ENCODE data around the gene TBC1D9. TPM values are rescaled to one million over a fixed set of nuclear protein-coding genes. Genes with fewer than 3 reads are reported as not detected.

Gene TBC1D9
- polyA plus RNA-seq, 1 of the 3 experiments (the other 2 are of a cell fraction), result 13.5 TPM

- peak; percentile 8 for DNase-seq
Measured at GRCh38 chr4:140736669-140737343, 19.4 kb downstream of the TBC1D9 start.

More at GRCh38 chr4:140736669-140737343, 19.4 kb downstream of the TBC1D9 start:
- 0 out of 4 replicates have a peak overlapping the region, but pooled peaks of 1 of the 2 experiments have one; percentile 13 for H3K4me3 ChIP-seq (ENCODE audit: low read depth in 2 of 2, low read length in 1 of 2)
- no peak overlapping the region for H3K9ac ChIP-seq
- H2AFZ ChIP-seq (ENCODE audit: low read depth), result no peak overlapping the region; the same call in 1 of the 2 replicates
- WGBS (ENCODE audit: low lambda C conversion rate), result 67% methylated on average over 6 of the region's 6 CpGs
- H3K27ac ChIP-seq (ENCODE audit: low read depth in 2 of 2, low read length in 1 of 2), result peak overlapping the region; percentile 23 to 63; a peak in 3 of 4 replicates
- no peaks in the 10 kb centered on the region for H3K36me3 ChIP-seq (replicated peaks in 1 of 2; ENCODE audit: control insufficient read depth in 1 of 2, insufficient read depth in 2 of 2, low read length in 1 of 2)
- ChIA-PET POLR2A (no interaction called here), CTCF (no interaction called here)
- H4K20me1 ChIP-seq (ENCODE audit: insufficient read depth), result no peaks in the 10 kb centered on the region
- peaks cover 12% of the 10 kb centered on the region for H3F3A ChIP-seq (replicated peaks; ENCODE audit: insufficient read depth)
- peaks cover 13 to 38% of the 10 kb centered on the region in 2 experiments; a peak in 3 of 4 replicates for H3K4me1 ChIP-seq (ENCODE audit: control insufficient read depth in 1 of 2, insufficient read depth in 2 of 2, low read depth in 1 of 2, low read length in 1 of 2)
- TF ChIP-seq RFX5 (IDR thresholded peaks at IDR 0.05; ENCODE audit: low read length) (no peak), RCOR1 (IDR thresholded peaks at IDR 0.05; ENCODE audit: low read length) (no peak), FOXJ3 (CRISPR knock-in tag; IDR thresholded peaks at IDR 0.05) (no peak), SIN3A (IDR thresholded peaks at IDR 0.05; ENCODE audit: borderline replicate concordance, low read depth, low read length) (no peak), CHD2 (IDR thresholded peaks at IDR 0.05; ENCODE audit: low read length, partially characterized antibody) (no peak), MXI1 (IDR thresholded peaks at IDR 0.05; ENCODE audit: low read depth, low read length) (no peak), NRF1 (IDR thresholded peaks at IDR 0.05; ENCODE audit: low read depth, low read length) (no peak), TCF12 (IDR thresholded peaks at IDR 0.05) (peak; percentile 52), JUND (IDR thresholded peaks at IDR 0.05) (no peak), YY1 (IDR thresholded peaks at IDR 0.05; ENCODE audit: low read depth) (no peak), NFIC (IDR thresholded peaks at IDR 0.05; ENCODE audit: borderline replicate concordance) (peak; percentile 69), CTCF (IDR thresholded peaks at IDR 0.05) (no peak), RAD21 (IDR thresholded peaks at IDR 0.05; ENCODE audit: low read length) (no peak), TEAD4 (IDR thresholded peaks at IDR 0.05; ENCODE audit: borderline replicate concordance, insufficient read depth) (no peak), SMC3 (IDR thresholded peaks at IDR 0.05; ENCODE audit: low read depth, low read length) (no peak), EP300 (IDR thresholded peaks at IDR 0.05; ENCODE audit: borderline replicate concordance in 1 of 2, low read depth in 1 of 2, low read length in 1 of 2) (no peak), GABPA (IDR thresholded peaks at IDR 0.05; ENCODE audit: low read depth) (no peak), PBX3 (IDR thresholded peaks at IDR 0.05) (0 out of 2 replicates have a peak, but pooled peaks have one; percentile 20), USF2 (IDR thresholded peaks at IDR 0.05; ENCODE audit: borderline replicate concordance, low read depth, low read length) (no peak)
- H3K79me2 ChIP-seq (ENCODE audit: insufficient read depth), result peaks cover 68% of the 10 kb centered on the region
- H3K9me2 ChIP-seq, result no peaks in the 10 kb centered on the region
- no peaks in the 10 kb centered on the region for H3K9me3 ChIP-seq
- H3K27me3 ChIP-seq (ENCODE audit: insufficient read depth), result no peaks in the 10 kb centered on the region
- H3K4me2 ChIP-seq, result peak overlapping the region; percentile 77

Data from SK-N-SH (cell line).